Coronary artery (tissue), 2 donors: Measurements from ENCODE around the gene TSPO2.

Experiments
- DNase-seq: peaks from one replicate; pipeline ENCODE4 v3.0.0-alpha.2; 2017; ENCODE audit warnings: low spot score
- H3K27ac ChIP-seq, 2 donors: fragments of 200-600 bp; sonication (generic); one replicate each; pipeline ENCODE4 v1.5.1; 2016 to 2019
- H3K4me3 ChIP-seq: fragments of 200-600 bp; sonication (generic); 2 replicates; pipeline ENCODE4 v1.5.1; 2016; ENCODE audit warnings: mild to moderate bottlenecking, moderate library complexity
- CTCF ChIP-seq: fragments of 200-600 bp; sonication (generic); IDR thresholded peaks from one replicate; pipeline ENCODE4 v1.5.1; 2019; ENCODE audit warnings: antibody characterized with exemption

The TSPO2 gene

GRCh38 chr6:41074692-41075436 is 32.6 kb downstream of the TSPO2 start:
- DNase-seq, result no peak
- Histone ChIP-seq H3K4me3 (peak overlapping the region; percentile 95), H3K27ac (peak overlapping the region; percentile 95 to 100)
- TF ChIP-seq CTCF, result no peak

- Histone ChIP-seq H3K27ac (peak overlapping the region; percentile 95 to 100), H3K4me3 (no peak overlapping the region)
- no peak for TF ChIP-seq CTCF
- DNase-seq, result no peak
Measured at GRCh38 chr6:41075651-41076626, 33.7 kb downstream of the TSPO2 start.

- Histone ChIP-seq H3K4me3 (no peak overlapping the region), H3K27ac (no peak overlapping the region)
- no peak for DNase-seq
- TF ChIP-seq CTCF, result no peak
Measured at GRCh38 chr6:41077536-41077935, 35.3 kb downstream of the TSPO2 start.

GRCh38 chr6:41078101-41078500 is 35.8 kb downstream of the TSPO2 start:
- no peak for DNase-seq
- no peak for TF ChIP-seq CTCF
- Histone ChIP-seq H3K4me3 (no peak overlapping the region), H3K27ac (no peak overlapping the region)

GRCh38 chr6:41079080-41079479 is 36.8 kb downstream of the TSPO2 start:
- no peak for DNase-seq
- no peak overlapping the region for H3K4me3 ChIP-seq
- no peak overlapping the region for H3K27ac ChIP-seq
- TF ChIP-seq CTCF, result no peak

DNA sequence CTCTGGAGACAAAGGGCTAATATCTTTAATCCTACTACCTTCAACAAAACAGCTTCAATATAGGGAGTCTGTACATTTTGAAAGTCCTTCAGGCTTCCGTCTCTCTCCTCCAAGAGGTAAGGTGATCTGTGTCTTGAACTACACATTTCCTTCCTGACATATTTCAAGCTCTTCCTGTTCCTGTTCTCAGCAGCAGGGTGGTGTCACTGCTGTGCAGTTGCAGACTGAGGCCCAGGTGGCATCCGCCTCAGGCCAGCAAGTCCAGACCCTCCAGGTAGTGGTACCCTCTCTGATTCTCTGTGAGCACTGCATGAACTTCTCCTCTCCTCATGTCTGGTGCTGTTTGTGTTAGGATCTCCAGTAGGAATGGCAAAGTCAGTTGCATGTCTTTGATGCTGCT is 38.4 kb downstream of the TSPO2 start:
- TF ChIP-seq CTCF, result no peak
- Histone ChIP-seq H3K27ac (no peak overlapping the region), H3K4me3 (no peak overlapping the region)
- DNase-seq, result no peak
